ENCODE measurements around the gene TOP1. TPM values are rescaled to one million over a fixed set of nuclear protein-coding genes. Genes with fewer than 3 reads are reported as not detected.

The TOP1 gene
- total and polyA plus RNA-seq, 4 donors, result 39.7 to 62.7 (median 51.7) TPM

- no peak overlapping the region for H3K27ac ChIP-seq (ENCODE audit: low read depth in 1 of 2, low read length in 1 of 2)
- peaks cover 25 to 57% (median 47%) of the 10 kb centered on the region in 4 donors for H3K36me3 ChIP-seq (ENCODE audit: control insufficient read depth in 4 of 4, insufficient read depth in 4 of 4, low read length in 4 of 4)
- no peak overlapping the region for H3K9ac ChIP-seq (ENCODE audit: insufficient read depth in 1 of 2, low read length in 2 of 2)
- H3K27me3 ChIP-seq (ENCODE audit: control insufficient read depth in 3 of 3, insufficient read depth in 3 of 3, low read length in 2 of 3), result no peaks in the 10 kb centered on the region
- ATAC-seq (ENCODE audit: insufficient read depth, low FRiP score), result no peak
- peak; percentile 65 to 80 (median 78) for DNase-seq
- TF ChIP-seq, protein P1, sequence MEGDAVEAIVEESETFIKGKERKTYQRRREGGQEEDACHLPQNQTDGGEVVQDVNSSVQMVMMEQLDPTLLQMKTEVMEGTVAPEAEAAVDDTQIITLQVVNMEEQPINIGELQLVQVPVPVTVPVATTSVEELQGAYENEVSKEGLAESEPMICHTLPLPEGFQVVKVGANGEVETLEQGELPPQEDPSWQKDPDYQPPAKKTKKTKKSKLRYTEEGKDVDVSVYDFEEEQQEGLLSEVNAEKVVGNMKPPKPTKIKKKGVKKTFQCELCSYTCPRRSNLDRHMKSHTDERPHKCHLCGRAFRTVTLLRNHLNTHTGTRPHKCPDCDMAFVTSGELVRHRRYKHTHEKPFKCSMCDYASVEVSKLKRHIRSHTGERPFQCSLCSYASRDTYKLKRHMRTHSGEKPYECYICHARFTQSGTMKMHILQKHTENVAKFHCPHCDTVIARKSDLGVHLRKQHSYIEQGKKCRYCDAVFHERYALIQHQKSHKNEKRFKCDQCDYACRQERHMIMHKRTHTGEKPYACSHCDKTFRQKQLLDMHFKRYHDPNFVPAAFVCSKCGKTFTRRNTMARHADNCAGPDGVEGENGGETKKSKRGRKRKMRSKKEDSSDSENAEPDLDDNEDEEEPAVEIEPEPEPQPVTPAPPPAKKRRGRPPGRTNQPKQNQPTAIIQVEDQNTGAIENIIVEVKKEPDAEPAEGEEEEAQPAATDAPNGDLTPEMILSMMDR (IDR thresholded peaks at IDR 0.05; ENCODE audit: control extremely low read depth, extremely low read depth), result peak; percentile 76
- H3K4me1 ChIP-seq (ENCODE audit: control insufficient read depth in 5 of 5, insufficient read depth in 5 of 5, low read length in 5 of 5), result peaks cover 0 to 8% (median 0%) of the 10 kb centered on the region in 5 donors
- no peak overlapping the region for H3K4me3 ChIP-seq
- no peaks in the 10 kb centered on the region for H3K9me3 ChIP-seq (ENCODE audit: control insufficient read depth in 4 of 4, insufficient read depth in 3 of 4, low read length in 3 of 4)
- 45 to 52% methylated on average over 7 of the region's 7 CpGs for WGBS, 2 donors
Observed at GRCh38 chr20:41095110-41095969, 66.7 kb downstream of the TOP1 start.

- Histone ChIP-seq H3K27ac (ENCODE audit: low read depth in 1 of 2, low read length in 1 of 2) (no peak overlapping the region), H3K4me1 (ENCODE audit: control insufficient read depth in 5 of 5, insufficient read depth in 5 of 5, low read length in 5 of 5) (peaks cover 0 to 8% (median 0%) of the 10 kb centered on the region in 5 donors), H3K9ac (ENCODE audit: insufficient read depth in 1 of 2, low read length in 2 of 2) (no peak overlapping the region), H3K27me3 (ENCODE audit: control insufficient read depth in 3 of 3, insufficient read depth in 3 of 3, low read length in 2 of 3) (no peaks in the 10 kb centered on the region), H3K9me3 (ENCODE audit: control insufficient read depth in 4 of 4, insufficient read depth in 3 of 4, low read length in 3 of 4) (no peaks in the 10 kb centered on the region), H3K36me3 (ENCODE audit: control insufficient read depth in 4 of 4, insufficient read depth in 4 of 4, low read length in 4 of 4) (peaks cover 31 to 61% (median 46%) of the 10 kb centered on the region in 4 donors), H3K4me3 (no peak overlapping the region)
- peak in 2 of 3 donors; percentile 42 to 67 for DNase-seq
- WGBS, 2 donors, result 62 to 75% methylated on average over 4 of the region's 4 CpGs
- TF ChIP-seq, protein P1 (IDR thresholded peaks at IDR 0.05; ENCODE audit: control extremely low read depth, extremely low read depth), result no peak
- no peak for ATAC-seq (ENCODE audit: insufficient read depth, low FRiP score)
Observed at GRCh38 chr20:41098703-41099250, 70.2 kb downstream of the TOP1 start.

DNA sequence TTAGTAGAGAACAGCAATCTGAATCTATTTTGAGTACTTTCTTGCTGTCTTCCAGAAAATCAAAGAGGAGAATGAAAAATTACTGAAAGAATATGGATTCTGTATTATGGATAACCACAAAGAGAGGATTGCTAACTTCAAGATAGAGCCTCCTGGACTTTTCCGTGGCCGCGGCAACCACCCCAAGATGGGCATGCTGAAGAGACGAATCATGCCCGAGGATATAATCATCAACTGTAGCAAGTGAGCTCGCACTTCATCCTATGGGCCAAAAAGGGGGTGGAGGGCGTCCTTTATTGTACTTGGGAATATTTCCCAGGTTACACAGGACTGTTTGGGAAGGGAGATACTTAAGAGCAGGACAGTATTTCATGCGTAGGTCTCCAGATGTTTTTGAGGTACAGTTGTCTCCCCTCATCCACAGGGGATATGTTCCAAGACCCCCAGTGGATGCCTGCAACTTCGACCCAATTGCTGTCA is 71.4 kb downstream of the TOP1 start:
- Histone ChIP-seq H3K36me3 (ENCODE audit: control insufficient read depth in 4 of 4, insufficient read depth in 4 of 4, low read length in 4 of 4) (peaks cover 30 to 59% (median 40%) of the 10 kb centered on the region in 4 donors), H3K27ac (ENCODE audit: low read depth in 1 of 2, low read length in 1 of 2) (no peak overlapping the region), H3K4me1 (ENCODE audit: control insufficient read depth in 5 of 5, insufficient read depth in 5 of 5, low read length in 5 of 5) (peaks cover 0 to 8% (median 0%) of the 10 kb centered on the region in 5 donors), H3K27me3 (ENCODE audit: control insufficient read depth in 3 of 3, insufficient read depth in 3 of 3, low read length in 2 of 3) (no peaks in the 10 kb centered on the region), H3K9ac (ENCODE audit: insufficient read depth in 1 of 2, low read length in 2 of 2) (no peak overlapping the region), H3K9me3 (ENCODE audit: control insufficient read depth in 4 of 4, insufficient read depth in 3 of 4, low read length in 3 of 4) (no peaks in the 10 kb centered on the region), H3K4me3 (no peak overlapping the region)
- DNase-seq (no peak), ATAC-seq (ENCODE audit: insufficient read depth, low FRiP score) (no peak)
- 93 to 98% methylated on average over 9 of the region's 9 CpGs for WGBS, 2 donors
- TF ChIP-seq, protein P1 (IDR thresholded peaks at IDR 0.05; ENCODE audit: control extremely low read depth, extremely low read depth), result no peak

Data from lung (tissue), 12 donors.